GM18505 (cell line): ENCODE data around the gene BCL7A.
"Not testable (repeated sequence)": the region's sequence is repeated elsewhere in the genome, so short reads cannot be mapped to it uniquely, and the experiment has no call there.

ENCODE experiments used
- ATAC-seq: cut with Tn5 transposase; IDR thresholded peaks from one replicate; pipeline ENCODE4 v1.9.1; 2021; ENCODE audit not compliant: unreplicated experiment
- POLR2A ChIP-seq: IDR thresholded peaks from 4 replicates; pipeline ENCODE4 v1.6.1; 2011; ENCODE audit warnings: borderline replicate concordance; ENCODE audit not compliant: insufficient read depth, insufficient read length; ENCODE audit errors: extremely low read depth

Gene BCL7A

GRCh38 chr12:122043476-122043875 lies 21.8 kb downstream of the BCL7A start:
- ATAC-seq, result no peak
- TF ChIP-seq POLR2A, result no peak

DNA sequence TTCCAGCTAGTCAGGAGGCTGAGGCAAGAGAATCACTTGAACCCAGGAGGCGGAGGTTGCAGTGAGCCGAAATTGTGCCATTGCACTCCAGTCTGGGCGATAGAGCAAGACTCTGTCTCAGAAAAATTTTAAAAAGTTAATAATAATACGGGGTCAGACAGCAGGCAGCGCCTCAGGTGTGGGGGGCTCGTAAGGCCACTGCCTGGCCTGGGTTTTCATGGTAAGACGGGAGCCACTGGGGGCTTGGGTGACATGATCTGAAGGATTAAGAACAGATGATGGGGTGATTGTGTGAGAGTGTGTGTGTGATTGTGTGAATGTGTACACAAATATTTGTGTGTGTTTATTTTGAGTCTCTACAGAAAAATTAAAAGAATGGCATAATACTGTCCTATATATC lies 23.6 kb downstream of the BCL7A start:
- no peak for ATAC-seq
- TF ChIP-seq POLR2A, result no peak

DNA sequence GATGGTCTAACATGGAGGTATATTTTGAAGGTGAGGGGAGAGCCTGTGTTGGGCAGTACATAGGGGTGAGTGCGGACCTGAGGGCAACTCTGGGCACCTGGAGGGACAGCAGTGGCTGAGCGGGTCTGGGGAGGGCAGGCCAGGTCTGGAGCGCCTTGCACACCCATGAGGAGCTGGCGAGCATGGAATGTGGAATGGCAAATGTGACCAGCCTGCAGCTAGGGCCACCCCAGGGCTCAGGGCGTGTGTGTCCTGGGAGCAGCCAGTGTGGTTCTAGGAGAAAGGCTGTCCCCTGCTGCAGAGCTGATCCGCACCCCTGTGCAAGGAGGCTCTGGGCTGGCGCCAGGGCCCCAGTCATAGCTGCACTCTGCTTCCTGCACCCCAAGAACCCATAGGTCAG lies 24.5 kb downstream of the BCL7A start:
- TF ChIP-seq POLR2A, result no peak
- no peak for ATAC-seq

DNA sequence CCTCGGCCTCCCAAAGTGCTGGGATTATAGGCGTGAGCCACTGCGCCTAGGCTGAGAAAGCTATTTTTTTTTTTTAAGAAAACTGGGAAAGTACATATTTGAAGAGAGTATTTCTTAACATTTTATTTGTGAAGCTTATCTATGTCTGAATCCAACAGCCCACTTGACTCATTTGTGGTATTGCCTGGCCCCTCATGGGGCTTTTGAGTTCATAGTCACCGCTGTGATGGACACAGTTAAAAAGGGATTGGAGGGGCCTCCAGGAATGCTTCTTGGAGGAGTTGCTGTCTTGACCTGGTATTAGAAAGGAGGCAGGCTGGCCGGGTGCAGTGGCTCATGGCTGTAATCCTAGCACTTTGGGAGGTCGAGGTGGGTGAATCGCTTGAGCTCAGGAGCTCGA lies 26.5 kb downstream of the BCL7A start:
- no peak for ATAC-seq
- no peak for TF ChIP-seq POLR2A

DNA sequence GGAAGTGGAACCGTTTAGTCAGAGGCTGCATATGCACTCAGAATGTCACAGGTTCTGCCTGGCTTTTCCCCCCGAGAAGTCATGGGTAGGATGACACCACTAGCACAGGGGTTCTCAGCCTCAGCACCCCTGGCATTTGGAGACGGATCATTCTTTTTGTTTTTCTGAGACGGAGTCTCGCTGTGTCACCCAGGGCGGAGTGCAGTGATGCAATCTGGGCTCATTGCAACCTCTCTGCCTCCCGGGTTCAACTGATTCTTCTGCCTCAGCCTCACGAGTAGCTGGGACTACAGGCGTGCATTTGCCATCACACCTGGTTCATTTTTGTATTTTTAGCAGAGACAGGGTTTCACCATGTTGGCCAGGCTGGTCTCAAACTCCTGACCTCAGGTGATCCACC lies 28.1 kb downstream of the BCL7A start:
- no peak for ATAC-seq
- TF ChIP-seq POLR2A, result no peak

GRCh38 chr12:122050706-122051105 lies 29.0 kb downstream of the BCL7A start:
- no peak for TF ChIP-seq POLR2A
- no peak for ATAC-seq

DNA sequence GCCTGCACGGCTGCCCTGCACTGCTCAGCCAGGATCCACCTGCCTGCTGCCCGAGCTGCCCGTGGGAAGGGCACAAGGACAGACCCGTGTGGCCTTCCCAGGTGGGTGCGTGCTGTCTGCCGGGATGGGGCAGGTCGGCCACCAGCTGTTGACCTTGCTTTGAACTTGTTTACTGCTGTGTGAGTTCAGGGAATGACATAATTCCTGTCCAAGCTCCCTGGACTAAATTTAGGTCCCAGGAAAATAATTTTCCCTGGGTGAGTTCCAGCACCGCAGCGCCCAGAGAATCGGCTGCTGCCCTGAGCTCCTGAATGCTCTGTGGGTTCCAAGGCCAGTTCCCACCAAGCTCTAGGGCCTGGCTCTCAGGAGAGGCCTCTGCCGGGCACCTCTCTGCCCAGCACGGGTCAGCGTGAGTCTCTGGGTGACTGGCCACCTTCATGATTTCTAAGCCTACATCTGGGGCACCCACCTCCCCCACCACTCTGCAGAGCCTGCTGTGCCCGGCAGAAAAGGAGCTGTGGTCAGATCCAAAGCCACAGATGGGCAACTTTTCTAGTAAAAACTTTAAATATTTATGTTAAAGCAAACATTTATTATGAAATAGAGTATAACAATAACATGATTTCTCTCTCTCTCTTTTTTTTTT lies 29.7 kb downstream of the BCL7A start:
- TF ChIP-seq POLR2A, result no peak
- ATAC-seq, result no peak

DNA sequence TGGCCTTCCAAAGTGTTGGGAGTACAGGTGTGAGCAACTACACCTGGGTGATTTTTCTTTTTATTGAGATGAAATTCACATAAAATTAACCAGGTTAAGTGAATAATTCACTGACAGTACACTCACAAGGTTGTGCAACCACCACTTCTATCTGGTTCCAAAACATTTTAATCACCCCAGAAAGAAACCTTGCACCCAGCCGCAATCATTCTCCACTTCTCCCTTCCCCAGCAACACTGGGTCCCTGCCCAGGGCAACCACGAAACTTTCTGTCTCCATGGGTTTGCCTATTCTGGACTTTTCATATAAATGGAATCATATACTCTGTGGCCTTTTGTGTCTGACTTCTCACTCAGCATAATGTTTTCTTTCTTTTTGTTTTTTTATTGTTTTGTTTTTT lies 30.6 kb downstream of the BCL7A start:
- no peak for ATAC-seq

DNA sequence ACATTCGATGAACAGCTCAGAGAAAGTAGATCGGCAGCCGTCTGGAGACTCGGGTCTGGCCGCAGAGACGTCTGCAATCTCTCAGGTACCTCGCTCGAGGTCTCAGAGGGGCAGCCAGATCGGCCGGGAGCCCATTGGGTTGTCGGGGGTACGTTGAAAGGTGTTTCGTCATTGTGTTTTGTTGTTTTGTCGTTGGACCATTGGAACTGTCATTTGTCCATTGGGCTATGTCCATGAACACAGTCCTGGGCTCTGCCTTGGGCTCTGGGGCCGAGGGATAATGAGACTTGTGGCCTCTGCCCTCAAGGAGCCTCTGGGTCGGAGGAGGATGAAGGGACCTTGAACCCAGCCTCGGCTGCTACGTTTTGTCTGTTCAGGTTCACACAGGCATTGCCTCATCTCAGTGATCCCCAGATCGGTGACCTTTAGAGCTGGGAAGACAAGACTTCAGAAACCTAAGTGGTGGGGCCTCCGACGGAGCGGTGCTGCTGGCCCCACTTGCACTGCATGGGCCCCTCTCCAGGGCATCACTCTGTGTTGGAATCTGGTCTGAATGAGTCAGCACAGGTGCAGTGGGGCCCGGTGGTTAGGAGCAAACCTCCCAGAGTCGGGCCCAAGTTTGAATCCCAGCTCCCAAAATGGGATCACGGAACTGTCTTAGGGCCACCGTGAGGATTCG lies 33.3 kb downstream of the BCL7A start:
- TF ChIP-seq POLR2A, result no peak
- no peak for ATAC-seq

More for the DNA sequence above, 30.6 kb downstream of the BCL7A start:
- no peak for TF ChIP-seq POLR2A

- ATAC-seq, result not testable (repeated sequence)
Measured at GRCh38 chr12:122056406-122056805, 34.7 kb downstream of the BCL7A start.

- no peak for ATAC-seq
Measured at GRCh38 chr12:122057007-122057735, 35.5 kb downstream of the BCL7A start.

DNA sequence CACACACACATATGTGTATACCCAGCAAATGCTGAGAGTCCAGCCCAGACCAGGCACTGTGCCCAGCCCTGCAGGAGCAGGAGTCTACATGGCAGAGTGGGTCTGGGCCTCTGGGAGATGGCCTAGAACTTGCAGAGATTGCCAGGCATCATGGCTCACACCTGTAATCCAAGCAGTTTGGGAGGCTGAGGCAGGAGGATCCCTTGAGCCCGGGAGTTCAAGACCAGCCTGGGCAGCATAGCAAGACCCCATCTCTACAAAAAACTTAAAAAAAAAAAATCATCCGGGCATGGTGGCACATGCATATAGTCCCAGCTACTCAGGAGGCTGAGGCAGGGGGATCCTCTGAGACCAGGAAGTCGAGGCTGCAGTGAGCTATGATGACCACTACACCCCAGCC lies 36.1 kb downstream of the BCL7A start:
- ATAC-seq, result no peak
- no peak for TF ChIP-seq POLR2A

More at GRCh38 chr12:122057007-122057735, 35.5 kb downstream of the BCL7A start:
- no peak for TF ChIP-seq POLR2A

GRCh38 chr12:122058549-122059149 lies 37.0 kb downstream of the BCL7A start:
- no peak for ATAC-seq
- no peak for TF ChIP-seq POLR2A

GRCh38 chr12:122059203-122059960 lies 37.7 kb downstream of the BCL7A start:
- no peak for ATAC-seq
- no peak for TF ChIP-seq POLR2A

DNA sequence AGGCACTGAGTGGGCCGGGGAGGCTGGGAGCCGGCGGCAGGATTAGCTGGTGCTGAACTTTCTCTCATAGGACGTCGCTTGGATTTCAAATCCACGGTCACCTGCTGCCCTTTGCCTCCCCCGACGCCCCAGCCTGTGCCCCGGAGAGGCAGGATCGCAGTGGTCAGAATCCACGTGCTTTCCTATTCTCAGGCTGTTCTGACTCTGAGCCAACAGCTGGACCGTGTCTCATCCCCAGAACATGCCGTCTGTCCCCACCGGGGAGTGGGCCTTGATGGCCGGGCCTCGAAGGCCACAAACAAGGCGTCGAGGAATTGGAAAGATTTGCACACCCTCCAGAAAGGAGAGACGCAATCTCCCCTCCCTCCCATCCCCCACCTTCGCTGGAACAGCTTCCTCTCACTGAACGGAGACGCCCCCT lies 38.4 kb downstream of the BCL7A start:
- no peak for TF ChIP-seq POLR2A
- ATAC-seq, result no peak
